Measurements from ENCODE around the gene AKT1.

Gene AKT1

GRCh38 chr14:104784846-104785707 is 10.5 kb downstream of the AKT1 start:
- H3K36me3 ChIP-seq (ENCODE audit: insufficient read depth): no peaks in the 10 kb centered on the region

GRCh38 chr14:104784218-104784568 is 11.4 kb downstream of the AKT1 start:
- H3K79me2 ChIP-seq (ENCODE audit: insufficient read depth, low read depth): no peaks in the 10 kb centered on the region
- H3K27me3 ChIP-seq (ENCODE audit: insufficient read depth, low read depth): no peaks in the 10 kb centered on the region
- H3K4me1 ChIP-seq (ENCODE audit: low read depth, poor library complexity, severe bottlenecking): no peaks in the 10 kb centered on the region
- TF ChIP-seq, protein P1, sequence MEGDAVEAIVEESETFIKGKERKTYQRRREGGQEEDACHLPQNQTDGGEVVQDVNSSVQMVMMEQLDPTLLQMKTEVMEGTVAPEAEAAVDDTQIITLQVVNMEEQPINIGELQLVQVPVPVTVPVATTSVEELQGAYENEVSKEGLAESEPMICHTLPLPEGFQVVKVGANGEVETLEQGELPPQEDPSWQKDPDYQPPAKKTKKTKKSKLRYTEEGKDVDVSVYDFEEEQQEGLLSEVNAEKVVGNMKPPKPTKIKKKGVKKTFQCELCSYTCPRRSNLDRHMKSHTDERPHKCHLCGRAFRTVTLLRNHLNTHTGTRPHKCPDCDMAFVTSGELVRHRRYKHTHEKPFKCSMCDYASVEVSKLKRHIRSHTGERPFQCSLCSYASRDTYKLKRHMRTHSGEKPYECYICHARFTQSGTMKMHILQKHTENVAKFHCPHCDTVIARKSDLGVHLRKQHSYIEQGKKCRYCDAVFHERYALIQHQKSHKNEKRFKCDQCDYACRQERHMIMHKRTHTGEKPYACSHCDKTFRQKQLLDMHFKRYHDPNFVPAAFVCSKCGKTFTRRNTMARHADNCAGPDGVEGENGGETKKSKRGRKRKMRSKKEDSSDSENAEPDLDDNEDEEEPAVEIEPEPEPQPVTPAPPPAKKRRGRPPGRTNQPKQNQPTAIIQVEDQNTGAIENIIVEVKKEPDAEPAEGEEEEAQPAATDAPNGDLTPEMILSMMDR (conservative IDR thresholded peaks at IDR 0.05; ENCODE audit: low read depth, low read length): no peak
- H3K4me3 ChIP-seq (IDR thresholded peaks at IDR 0.05; ENCODE audit: insufficient read depth, low read depth, low read length): no peak overlapping the region
- no peak overlapping the region for H3K9ac ChIP-seq
- H3K27ac ChIP-seq: no peak overlapping the region
- H2AFZ ChIP-seq (ENCODE audit: low read depth): no peak overlapping the region
- no peaks in the 10 kb centered on the region for H3K36me3 ChIP-seq (ENCODE audit: insufficient read depth)
- H3K4me2 ChIP-seq: no peak overlapping the region
- no peaks in the 10 kb centered on the region for H4K20me1 ChIP-seq (ENCODE audit: insufficient read depth)

More at GRCh38 chr14:104784846-104785707, 10.5 kb downstream of the AKT1 start:
- Histone ChIP-seq H3K4me1 (ENCODE audit: low read depth, poor library complexity, severe bottlenecking) (no peaks in the 10 kb centered on the region), H3K27me3 (ENCODE audit: insufficient read depth, low read depth) (no peaks in the 10 kb centered on the region), H2AFZ (ENCODE audit: low read depth) (no peak overlapping the region), H3K79me2 (ENCODE audit: insufficient read depth, low read depth) (no peaks in the 10 kb centered on the region), H4K20me1 (ENCODE audit: insufficient read depth) (no peaks in the 10 kb centered on the region), H3K4me2 (no peak overlapping the region), H3K27ac (no peak overlapping the region), H3K9ac (no peak overlapping the region), H3K4me3 (IDR thresholded peaks at IDR 0.05; ENCODE audit: insufficient read depth, low read depth, low read length) (no peak overlapping the region)
- TF ChIP-seq, protein P1 (conservative IDR thresholded peaks at IDR 0.05; ENCODE audit: low read depth, low read length): no peak

DNA sequence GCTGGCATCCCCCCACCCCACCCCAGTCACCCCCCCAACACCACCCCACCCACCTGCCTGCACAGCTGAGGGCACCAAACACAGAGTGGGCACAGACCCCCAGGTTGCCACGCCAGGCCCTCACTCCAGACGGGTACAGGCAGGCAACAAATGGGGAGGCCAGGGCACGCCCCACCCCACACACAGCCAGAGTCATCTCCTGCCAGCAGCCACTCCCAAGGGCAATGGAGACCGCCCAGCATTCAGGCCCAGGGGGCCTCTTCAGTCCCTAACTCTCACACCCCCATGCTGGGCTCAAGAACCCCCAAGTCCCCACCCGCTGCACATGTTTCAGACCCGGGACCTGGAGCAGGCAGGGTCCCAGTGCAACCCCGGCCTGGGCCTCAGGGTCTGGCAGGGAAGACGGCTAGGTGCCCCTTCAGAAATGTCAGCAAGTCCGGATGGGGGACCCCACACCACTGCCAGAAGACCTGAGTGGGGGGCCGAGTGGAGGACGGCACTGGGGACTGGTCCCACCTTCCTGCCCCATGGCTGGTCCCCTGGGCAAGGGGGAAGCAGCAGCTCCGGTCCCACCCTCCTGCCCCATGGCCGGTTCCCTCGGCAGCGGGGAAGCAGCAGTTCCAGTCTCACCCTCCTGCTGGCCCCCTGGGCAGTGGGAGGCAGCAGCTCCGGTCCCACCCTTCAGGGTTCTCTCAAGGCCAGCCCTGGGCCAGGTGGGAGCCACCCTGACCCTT is 11.9 kb downstream of the AKT1 start:
- Histone ChIP-seq H3K27me3 (ENCODE audit: insufficient read depth, low read depth) (no peaks in the 10 kb centered on the region), H3K4me1 (ENCODE audit: low read depth, poor library complexity, severe bottlenecking) (no peaks in the 10 kb centered on the region), H3K79me2 (ENCODE audit: insufficient read depth, low read depth) (no peaks in the 10 kb centered on the region), H3K36me3 (ENCODE audit: insufficient read depth) (no peaks in the 10 kb centered on the region), H3K4me2 (no peak overlapping the region), H4K20me1 (ENCODE audit: insufficient read depth) (no peaks in the 10 kb centered on the region), H2AFZ (ENCODE audit: low read depth) (no peak overlapping the region), H3K9ac (no peak overlapping the region), H3K4me3 (IDR thresholded peaks at IDR 0.05; ENCODE audit: insufficient read depth, low read depth, low read length) (no peak overlapping the region), H3K27ac (no peak overlapping the region)
- TF ChIP-seq, protein P1 (conservative IDR thresholded peaks at IDR 0.05; ENCODE audit: low read depth, low read length): no peak

- Histone ChIP-seq H2AFZ (ENCODE audit: low read depth) (no peak overlapping the region), H4K20me1 (ENCODE audit: insufficient read depth) (no peaks in the 10 kb centered on the region), H3K27me3 (ENCODE audit: insufficient read depth, low read depth) (no peaks in the 10 kb centered on the region), H3K36me3 (ENCODE audit: insufficient read depth) (no peaks in the 10 kb centered on the region), H3K4me1 (ENCODE audit: low read depth, poor library complexity, severe bottlenecking) (no peaks in the 10 kb centered on the region), H3K9ac (no peak overlapping the region), H3K4me3 (IDR thresholded peaks at IDR 0.05; ENCODE audit: insufficient read depth, low read depth, low read length) (no peak overlapping the region), H3K4me2 (no peak overlapping the region), H3K27ac (no peak overlapping the region), H3K79me2 (ENCODE audit: insufficient read depth, low read depth) (no peaks in the 10 kb centered on the region)
- TF ChIP-seq, protein P1 (conservative IDR thresholded peaks at IDR 0.05; ENCODE audit: low read depth, low read length): no peak
These were observed 12.8 kb downstream of the AKT1 start for GRCh38 chr14:104782808-104783139.

All from KMS-11 (cell line).